Measurements from ENCODE around the gene RLN2. TPM values are rescaled to one million over a fixed set of nuclear protein-coding genes. Genes with fewer than 3 reads are reported as not detected.

RLN2 gene
- total RNA-seq, 4 donors from 2014 or later: not detected

DNA sequence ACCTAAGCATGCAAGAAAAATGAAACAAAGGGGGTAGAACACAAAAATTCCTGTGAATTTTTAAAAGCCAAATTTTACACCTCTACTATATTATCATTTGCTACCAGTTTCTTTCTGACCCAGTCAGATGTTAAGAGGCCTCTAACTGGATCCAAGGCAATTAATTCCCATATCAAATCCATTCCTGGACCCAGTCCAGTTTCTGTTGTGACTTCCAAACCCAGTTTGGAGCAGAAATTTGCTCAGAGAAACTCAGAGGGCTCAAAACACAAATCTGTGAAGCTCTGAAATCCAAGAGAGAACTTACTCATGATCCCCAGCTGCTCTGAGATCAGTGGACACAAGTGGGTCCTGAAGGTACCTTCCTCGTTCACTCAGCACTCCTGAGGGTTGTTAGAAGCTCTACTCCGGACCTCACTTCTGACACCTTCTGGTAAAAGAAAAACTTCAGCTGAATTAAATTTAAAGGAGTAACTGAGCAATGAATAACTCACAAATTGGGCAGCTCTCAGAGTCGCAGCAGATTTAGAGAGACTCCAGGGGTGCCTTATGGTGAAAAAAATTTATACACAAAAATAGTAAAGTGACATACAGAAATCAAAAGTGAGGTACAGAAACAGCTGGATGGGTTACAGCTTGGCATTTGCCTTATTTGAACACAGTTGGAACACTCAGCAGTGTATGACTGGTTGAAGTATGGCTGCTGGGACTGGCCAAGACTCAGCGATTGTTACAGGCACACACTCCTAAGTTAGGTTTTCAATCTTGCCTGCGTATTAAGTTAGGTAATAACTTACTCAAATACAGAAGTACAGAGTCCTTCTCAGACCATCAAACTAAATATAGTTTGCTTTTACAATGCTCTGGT, 40.9 kb downstream of the RLN2 start:
- TF ChIP-seq, protein P1, sequence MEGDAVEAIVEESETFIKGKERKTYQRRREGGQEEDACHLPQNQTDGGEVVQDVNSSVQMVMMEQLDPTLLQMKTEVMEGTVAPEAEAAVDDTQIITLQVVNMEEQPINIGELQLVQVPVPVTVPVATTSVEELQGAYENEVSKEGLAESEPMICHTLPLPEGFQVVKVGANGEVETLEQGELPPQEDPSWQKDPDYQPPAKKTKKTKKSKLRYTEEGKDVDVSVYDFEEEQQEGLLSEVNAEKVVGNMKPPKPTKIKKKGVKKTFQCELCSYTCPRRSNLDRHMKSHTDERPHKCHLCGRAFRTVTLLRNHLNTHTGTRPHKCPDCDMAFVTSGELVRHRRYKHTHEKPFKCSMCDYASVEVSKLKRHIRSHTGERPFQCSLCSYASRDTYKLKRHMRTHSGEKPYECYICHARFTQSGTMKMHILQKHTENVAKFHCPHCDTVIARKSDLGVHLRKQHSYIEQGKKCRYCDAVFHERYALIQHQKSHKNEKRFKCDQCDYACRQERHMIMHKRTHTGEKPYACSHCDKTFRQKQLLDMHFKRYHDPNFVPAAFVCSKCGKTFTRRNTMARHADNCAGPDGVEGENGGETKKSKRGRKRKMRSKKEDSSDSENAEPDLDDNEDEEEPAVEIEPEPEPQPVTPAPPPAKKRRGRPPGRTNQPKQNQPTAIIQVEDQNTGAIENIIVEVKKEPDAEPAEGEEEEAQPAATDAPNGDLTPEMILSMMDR (IDR thresholded peaks at IDR 0.05; ENCODE audit: low read depth): no peak

Small RNA genes lying within 50 kb of the gene (small RNA-seq; reads per million reads assigned to genes)
- gene HMGN2P31: not detected

Other genes with a start within 250 kb of the RLN2 start
- gene INSL6, start 119.1 kb downstream of the RLN2 start, total RNA-seq: not detected
- gene INSL4, start 73.3 kb downstream of the RLN2 start, total RNA-seq: not detected
- gene RLN1, start 35.2 kb upstream of the RLN2 start, total RNA-seq: 1 to 10 TPM in 1 of 4 donors, not detected in 3; 1.5 TPM
- gene PLGRKT, start 133.2 kb upstream of the RLN2 start, total RNA-seq: 10 to 100 TPM; 10.2 to 17.8 (median 13.8) TPM
- gene CD274, start 145.8 kb upstream of the RLN2 start, total RNA-seq: 1 to 10 TPM; 2.4 to 7.0 (median 4.6) TPM
- 1 to 10 TPM; 3.4 to 8.8 (median 5.5) TPM for gene PDCD1LG2, start 205.8 kb upstream of the RLN2 start, total RNA-seq

Data from subcutaneous adipose tissue (tissue), 4 donors.